KMS-11 (cell line): ENCODE measurements around the gene PAPPA.

Source experiments
- H2AFZ ChIP-seq: fragments of 200-600 bp; sonication (generic); 2 replicates; pipeline ENCODE4 v1.6.1; 2016; ENCODE audit warnings: antibody characterized with exemption, mixed run types, low read depth
- H3K27ac ChIP-seq: fragments of 200-600 bp; sonication (generic); 2 replicates; pipeline ENCODE4 v1.6.1; 2016; ENCODE audit warnings: mild to moderate bottlenecking, mixed run types
- H3K27me3 ChIP-seq: fragments of 200-600 bp; sonication (generic); 2 replicates; pipeline ENCODE4 v1.6.1; 2017; ENCODE audit warnings: mild to moderate bottlenecking, low read depth, mixed run types, moderate library complexity; ENCODE audit not compliant: insufficient read depth
- H3K36me3 ChIP-seq: fragments of 200-600 bp; sonication (generic); 2 replicates; pipeline ENCODE4 v1.6.1; 2017; ENCODE audit warnings: mild to moderate bottlenecking, mixed run types; ENCODE audit not compliant: insufficient read depth
- H3K4me1 ChIP-seq: fragments of 200-600 bp; sonication (generic); 2 replicates; pipeline ENCODE4 v1.6.1; 2016; ENCODE audit warnings: mild to moderate bottlenecking, low read depth, mixed run types; ENCODE audit not compliant: poor library complexity, severe bottlenecking
- H3K4me2 ChIP-seq: fragments of 200-600 bp; sonication (generic); 2 replicates; pipeline ENCODE4 v1.7.0; 2016; ENCODE audit warnings: mild to moderate bottlenecking, mixed run types
- H3K4me3 ChIP-seq: fragments of 200-600 bp; sonication (generic); IDR thresholded peaks from 2 replicates; pipeline ENCODE4 v1.6.1; 2017; ENCODE audit warnings: low read depth, low read length, mixed read lengths; ENCODE audit not compliant: insufficient read depth
- H3K79me2 ChIP-seq: fragments of 200-600 bp; sonication (generic); 2 replicates; pipeline ENCODE4 v1.6.1; 2016; ENCODE audit warnings: low read depth, mixed run types; ENCODE audit not compliant: insufficient read depth
- H3K9ac ChIP-seq: fragments of 200-600 bp; sonication (generic); 2 replicates; pipeline ENCODE4 v1.6.1; 2016; ENCODE audit warnings: mild to moderate bottlenecking, mixed run types
- H4K20me1 ChIP-seq: fragments of 200-600 bp; sonication (generic); 2 replicates; pipeline ENCODE4 v1.6.1; 2016; ENCODE audit warnings: mild to moderate bottlenecking, mixed run types; ENCODE audit not compliant: insufficient read depth
- TF ChIP-seq, protein P1 (sequence below): fragments of 200-600 bp; sonication (generic); conservative IDR thresholded peaks from 2 replicates; pipeline ENCODE4 v1.6.1; 2017; ENCODE audit warnings: low read depth, mild to moderate bottlenecking, antibody characterized with exemption, low read length, moderate library complexity, mixed read lengths

The PAPPA gene

DNA sequence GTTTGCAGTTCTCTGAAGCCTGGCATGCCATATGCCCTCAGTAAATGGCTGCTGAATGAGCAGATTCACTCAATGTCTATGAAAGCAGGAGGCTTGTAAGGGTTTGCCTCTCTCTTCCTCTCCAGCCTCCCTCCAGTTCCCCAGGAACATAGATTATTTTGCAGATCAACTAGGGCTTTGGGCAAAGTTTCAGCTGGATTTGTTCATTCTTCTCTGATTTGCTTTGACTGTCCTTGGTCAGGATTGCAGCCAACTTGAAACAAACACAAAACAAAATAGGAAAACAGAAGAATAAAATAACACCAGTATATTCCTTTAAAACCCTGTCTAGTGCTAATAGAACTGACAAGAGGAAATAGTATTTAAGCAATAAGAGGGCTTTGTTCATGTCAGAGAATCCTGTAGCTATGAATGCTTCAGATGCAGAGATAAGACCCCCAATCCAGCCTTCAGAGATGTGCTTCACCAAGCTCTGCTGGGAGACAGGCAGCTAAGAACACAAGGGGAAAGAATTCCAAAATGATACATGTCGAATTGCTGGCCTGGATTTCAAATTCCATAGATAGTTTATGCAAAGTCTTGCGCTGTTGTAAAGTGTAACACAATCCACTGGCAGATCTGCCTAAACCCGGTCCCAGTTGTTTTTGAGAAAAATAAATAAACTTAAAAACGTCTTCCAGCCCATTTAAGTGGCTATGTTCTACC lies 174.3 kb downstream of the PAPPA start:
- Histone ChIP-seq H3K27me3 (no peaks in the 10 kb centered on the region), H3K4me1 (no peaks in the 10 kb centered on the region), H3K79me2 (no peaks in the 10 kb centered on the region), H2AFZ (no peak overlapping the region), H3K36me3 (no peaks in the 10 kb centered on the region), H3K27ac (no peak overlapping the region), H3K9ac (no peak overlapping the region), H3K4me3 (no peak overlapping the region), H3K4me2 (no peak overlapping the region), H4K20me1 (no peaks in the 10 kb centered on the region)
- TF ChIP-seq, protein P1, sequence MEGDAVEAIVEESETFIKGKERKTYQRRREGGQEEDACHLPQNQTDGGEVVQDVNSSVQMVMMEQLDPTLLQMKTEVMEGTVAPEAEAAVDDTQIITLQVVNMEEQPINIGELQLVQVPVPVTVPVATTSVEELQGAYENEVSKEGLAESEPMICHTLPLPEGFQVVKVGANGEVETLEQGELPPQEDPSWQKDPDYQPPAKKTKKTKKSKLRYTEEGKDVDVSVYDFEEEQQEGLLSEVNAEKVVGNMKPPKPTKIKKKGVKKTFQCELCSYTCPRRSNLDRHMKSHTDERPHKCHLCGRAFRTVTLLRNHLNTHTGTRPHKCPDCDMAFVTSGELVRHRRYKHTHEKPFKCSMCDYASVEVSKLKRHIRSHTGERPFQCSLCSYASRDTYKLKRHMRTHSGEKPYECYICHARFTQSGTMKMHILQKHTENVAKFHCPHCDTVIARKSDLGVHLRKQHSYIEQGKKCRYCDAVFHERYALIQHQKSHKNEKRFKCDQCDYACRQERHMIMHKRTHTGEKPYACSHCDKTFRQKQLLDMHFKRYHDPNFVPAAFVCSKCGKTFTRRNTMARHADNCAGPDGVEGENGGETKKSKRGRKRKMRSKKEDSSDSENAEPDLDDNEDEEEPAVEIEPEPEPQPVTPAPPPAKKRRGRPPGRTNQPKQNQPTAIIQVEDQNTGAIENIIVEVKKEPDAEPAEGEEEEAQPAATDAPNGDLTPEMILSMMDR = no peak

DNA sequence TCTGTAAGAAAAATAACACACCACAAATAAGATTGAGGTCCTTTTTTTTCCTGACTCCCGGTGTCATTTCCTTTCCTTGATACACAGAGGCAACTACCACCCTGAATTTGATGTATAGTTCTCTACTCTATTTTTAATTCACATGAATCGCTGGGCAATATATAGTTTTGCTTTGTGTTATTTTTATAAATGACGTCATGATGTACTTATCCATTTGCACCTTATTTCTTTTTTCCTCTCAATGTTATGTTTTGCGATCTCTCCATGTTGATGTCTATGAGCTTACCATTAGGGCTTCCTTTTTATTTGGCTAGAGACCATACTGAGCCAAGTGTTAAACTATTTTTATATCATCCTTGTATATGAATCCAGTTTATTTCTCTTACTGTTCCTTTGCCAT lies 175.9 kb downstream of the PAPPA start:
- no peak overlapping the region for H3K9ac ChIP-seq
- no peak overlapping the region for H3K4me3 ChIP-seq
- H4K20me1 ChIP-seq = no peaks in the 10 kb centered on the region
- H3K27ac ChIP-seq = no peak overlapping the region
- no peak overlapping the region for H3K4me2 ChIP-seq
- no peaks in the 10 kb centered on the region for H3K36me3 ChIP-seq
- H3K27me3 ChIP-seq = no peaks in the 10 kb centered on the region
- no peaks in the 10 kb centered on the region for H3K79me2 ChIP-seq
- no peaks in the 10 kb centered on the region for H3K4me1 ChIP-seq
- TF ChIP-seq, protein P1 = no peak
- no peak overlapping the region for H2AFZ ChIP-seq

- Histone ChIP-seq H2AFZ (no peak overlapping the region), H3K9ac (no peak overlapping the region), H4K20me1 (no peaks in the 10 kb centered on the region), H3K4me1 (no peaks in the 10 kb centered on the region), H3K27ac (no peak overlapping the region), H3K27me3 (no peaks in the 10 kb centered on the region), H3K4me2 (no peak overlapping the region), H3K79me2 (no peaks in the 10 kb centered on the region), H3K36me3 (no peaks in the 10 kb centered on the region), H3K4me3 (no peak overlapping the region)
- TF ChIP-seq, protein P1 = no peak
These were observed 177.7 kb downstream of the PAPPA start for GRCh38 chr9:116331241-116331640.

- Histone ChIP-seq H3K4me3 (no peak overlapping the region), H3K27ac (no peak overlapping the region), H3K36me3 (no peaks in the 10 kb centered on the region), H3K9ac (no peak overlapping the region), H2AFZ (no peak overlapping the region), H3K4me2 (no peak overlapping the region), H3K79me2 (no peaks in the 10 kb centered on the region), H4K20me1 (no peaks in the 10 kb centered on the region), H3K27me3 (no peaks in the 10 kb centered on the region), H3K4me1 (no peaks in the 10 kb centered on the region)
- TF ChIP-seq, protein P1 = no peak
These were observed 178.5 kb downstream of the PAPPA start for GRCh38 chr9:116332090-116332489.
